GM18526 (cell line): ENCODE measurements around the gene FARP1.

Source experiments
- POLR2A ChIP-seq: IDR thresholded peaks from 3 replicates; pipeline ENCODE4 v1.6.1; 2011; ENCODE audit not compliant: insufficient read length; ENCODE audit errors: extremely low read depth

FARP1 gene

GRCh38 chr13:98155475-98156109 is 12.7 kb downstream of the FARP1 start:
- TF ChIP-seq POLR2A = no peak

- no peak for TF ChIP-seq POLR2A
These were observed 13.4 kb downstream of the FARP1 start for GRCh38 chr13:98156259-98156658.

- no peak for TF ChIP-seq POLR2A
These were observed 14.3 kb downstream of the FARP1 start for GRCh38 chr13:98157188-98157587.

- TF ChIP-seq POLR2A = no peak
These were observed 14.7 kb downstream of the FARP1 start for GRCh38 chr13:98157609-98158008.

GRCh38 chr13:98158172-98158899 is 15.4 kb downstream of the FARP1 start:
- no peak for TF ChIP-seq POLR2A

- TF ChIP-seq POLR2A = no peak
These were observed 20.0 kb downstream of the FARP1 start for GRCh38 chr13:98162935-98163334.

GRCh38 chr13:98169331-98169730 is 26.4 kb downstream of the FARP1 start:
- no peak for TF ChIP-seq POLR2A

- no peak for TF ChIP-seq POLR2A
These were observed 29.2 kb downstream of the FARP1 start for GRCh38 chr13:98171900-98172589.

- TF ChIP-seq POLR2A = no peak
These were observed 29.9 kb downstream of the FARP1 start for GRCh38 chr13:98172590-98173422.

- TF ChIP-seq POLR2A = no peak
These were observed 30.7 kb downstream of the FARP1 start for GRCh38 chr13:98173431-98174152.

GRCh38 chr13:98174307-98174706 is 31.4 kb downstream of the FARP1 start:
- no peak for TF ChIP-seq POLR2A

GRCh38 chr13:98175043-98175442 is 32.1 kb downstream of the FARP1 start:
- TF ChIP-seq POLR2A = no peak

- no peak for TF ChIP-seq POLR2A
These were observed 32.9 kb downstream of the FARP1 start for GRCh38 chr13:98175823-98176222.

- no peak for TF ChIP-seq POLR2A
These were observed 34.1 kb downstream of the FARP1 start, which contains the start of gene RNF113B for GRCh38 chr13:98176777-98177608. Gene RNF113B (minus strand): TSS chr13:98177269. CDS start chr13:98177236, 33 bp downstream.
